Prostate gland (tissue), 2 donors: ENCODE measurements around the gene ENAH. TPM values are rescaled to one million over a fixed set of nuclear protein-coding genes. Genes with fewer than 3 reads are reported as not detected.
A peak's percentile ranks its signal among the peaks of the same experiment; 100 is the strongest.

Experiments
- DNase-seq: peaks from one replicate; pipeline ENCODE4 v3.0.0-alpha.2; 2019; ENCODE audit warnings: low spot score
- H3K27ac ChIP-seq, 2 donors: fragments of 200-600 bp; sonication (generic); 2 replicates each; pipeline ENCODE4 v1.5.1; 2017 to 2019
- H3K27me3 ChIP-seq: fragments of 200-600 bp; sonication (generic); replicated peaks from 2 replicates; pipeline ENCODE4 v1.5.1; 2019; ENCODE audit not compliant: insufficient read depth
- H3K36me3 ChIP-seq, 2 donors: fragments of 200-600 bp; sonication (generic); 1 replicate in 1 of 2; 2 replicates in 1 of 2; pipeline versions ENCODE4 v1.5.1 to v1.8.1; 2017 to 2019
- H3K4me1 ChIP-seq: fragments of 200-600 bp; sonication (generic); replicated peaks from 2 replicates; pipeline ENCODE4 v1.5.1; 2019
- H3K4me3 ChIP-seq, 2 donors: fragments of 200-600 bp; sonication (generic); 2 replicates each; pipeline ENCODE4 v1.5.1; 2017 to 2019
- H3K9me3 ChIP-seq: fragments of 200-600 bp; sonication (generic); 2 replicates; pipeline ENCODE4 v1.5.1; 2017
- CTCF ChIP-seq, 4 experiments: fragments of 200-600 bp in 2 of 4; fragments of 450-650 bp in 2 of 4; sonication (generic) in 2 of 4; IDR thresholded peaks; 1 replicate in 3 of 4; 2 replicates in 1 of 4; pipeline ENCODE4 v1.5.1; 2016 to 2019; ENCODE audit warnings: antibody characterized with exemption in 4 of 4, mild to moderate bottlenecking in 2 of 4, moderate library complexity in 2 of 4
- POLR2A ChIP-seq: fragments of 450-650 bp; IDR thresholded peaks from one replicate; pipeline ENCODE4 v1.6.1; 2016; ENCODE audit warnings: antibody characterized with exemption, mild to moderate bottlenecking
- POLR2AphosphoS5 ChIP-seq: sonication (generic); formaldehyde crosslinking; IDR thresholded peaks from one replicate; pipeline ENCODE4 v1.6.1; 2017; ENCODE audit warnings: antibody characterized with exemption
- WGBS: methylation state at CpG from one replicate; pipeline ENCODE4 v1.1.5; 2018; 5-methylcytosine and 5-hydroxymethylcytosine counted together
- intact Hi-C: fragments of 100-400 bp; cut with DNase I; formaldehyde crosslinking; loops from one replicate; pipeline ENCODE4 v1.14.2; 2022
- total RNA-seq, 2 donors: library from RNA; depleted of rRNA; stranded (reverse); fragments of >200 nt; gene quantifications; one replicate each; pipeline ENCODE4 v1.1.0, GENCODE V29; 2016

Gene ENAH
- total RNA-seq, 2 donors from 2014 or later: 36.4 to 93.6 TPM

DNA sequence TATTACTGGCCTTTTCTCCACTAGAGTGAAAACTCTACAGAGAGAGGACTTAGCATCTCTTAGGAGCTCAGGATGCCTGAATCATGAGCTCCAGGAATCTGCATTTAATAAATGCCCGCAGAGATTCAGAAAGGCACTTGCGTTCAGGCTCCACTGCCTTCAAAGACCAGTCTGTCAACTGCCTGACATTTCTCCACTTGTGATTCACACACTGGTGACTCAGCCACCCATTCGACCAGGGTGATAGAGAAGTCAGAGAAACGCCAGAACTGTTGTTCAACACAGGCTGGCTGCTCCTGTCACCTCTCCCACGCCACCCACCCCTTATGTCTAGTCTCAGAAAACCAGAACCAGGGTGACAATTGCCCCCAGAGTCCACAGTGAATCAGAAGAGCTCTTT, 198.2 kb downstream of the ENAH start:
- 50% methylated on average over 5 of the region's 5 CpGs for WGBS
- H3K27ac ChIP-seq: peak overlapping the region in 1 of 2 donors; percentile 27
- H3K4me3 ChIP-seq: no peak overlapping the region
- intact Hi-C loops: no loop called here
- no peak for DNase-seq
- no peaks in the 10 kb centered on the region for H3K36me3 ChIP-seq
- TF ChIP-seq POLR2AphosphoS5 (no peak), POLR2A (no peak), CTCF (IDR thresholded peaks at IDR 0.05) (no peak)
- H3K4me1 ChIP-seq: no peaks in the 10 kb centered on the region
- H3K27me3 ChIP-seq: no peaks in the 10 kb centered on the region
- no peaks in the 10 kb centered on the region for H3K9me3 ChIP-seq

- Histone ChIP-seq H3K27ac (peak overlapping the region in 1 of 2 donors; percentile 39), H3K4me3 (no peak overlapping the region), H3K36me3 (no peaks in the 10 kb centered on the region), H3K27me3 (no peaks in the 10 kb centered on the region), H3K9me3 (no peaks in the 10 kb centered on the region), H3K4me1 (no peaks in the 10 kb centered on the region)
- DNase-seq: no peak
- intact Hi-C loops: no loop called here
- no peak for TF ChIP-seq POLR2AphosphoS5
- TF ChIP-seq CTCF (IDR thresholded peaks at IDR 0.05): no peak
- no peak for TF ChIP-seq POLR2A
- 28% methylated on average over 5 of the region's 5 CpGs for WGBS
Observed at GRCh38 chr1:225453797-225454648, 198.9 kb downstream of the ENAH start.

DNA sequence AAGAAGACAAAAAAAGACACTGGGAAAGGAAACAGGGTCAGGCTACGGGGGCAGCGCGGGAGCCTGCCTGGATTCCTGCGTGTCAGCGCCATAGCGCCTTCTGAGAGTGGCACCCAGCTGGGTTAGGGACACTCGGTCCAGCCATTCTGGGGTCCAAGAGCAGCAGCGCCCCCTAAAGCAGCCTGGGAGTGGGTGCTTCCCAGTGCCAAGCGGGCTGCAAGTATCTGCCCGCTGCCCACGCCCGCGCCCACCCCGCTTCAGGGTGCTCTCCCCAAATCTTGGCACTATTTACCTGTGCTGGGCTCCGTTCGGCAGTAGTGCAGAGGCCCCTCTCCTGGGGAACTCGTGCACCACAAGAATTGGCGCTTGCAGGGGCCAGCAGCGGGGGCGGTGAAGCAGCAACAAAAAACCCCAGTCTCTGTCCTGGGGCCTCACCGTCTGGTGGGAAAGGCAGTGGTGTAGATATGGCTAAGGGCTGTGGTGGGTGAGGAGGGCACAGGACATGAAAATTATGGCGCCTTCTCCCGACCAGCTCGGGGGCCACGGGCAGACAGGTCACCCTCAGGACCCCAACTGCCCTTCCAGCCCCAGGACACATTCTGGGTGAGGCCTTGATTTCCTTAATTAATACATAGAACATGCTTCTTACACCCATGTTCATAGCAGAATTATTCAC, 200.9 kb downstream of the ENAH start:
- H3K27me3 ChIP-seq: no peaks in the 10 kb centered on the region
- no peak overlapping the region for H3K27ac ChIP-seq
- H3K4me1 ChIP-seq: peaks cover 2% of the 10 kb centered on the region
- no peak for DNase-seq
- WGBS: 88% methylated on average over 25 of the region's 25 CpGs
- TF ChIP-seq POLR2A (no peak), POLR2AphosphoS5 (no peak), CTCF (IDR thresholded peaks at IDR 0.05) (no peak)
- no peaks in the 10 kb centered on the region for H3K36me3 ChIP-seq
- H3K9me3 ChIP-seq: no peaks in the 10 kb centered on the region
- intact Hi-C loops: no loop called here
- H3K4me3 ChIP-seq: no peak overlapping the region

- no peaks in the 10 kb centered on the region for H3K9me3 ChIP-seq
- peaks cover 2% of the 10 kb centered on the region for H3K4me1 ChIP-seq
- H3K27ac ChIP-seq: no peak overlapping the region
- no peaks in the 10 kb centered on the region for H3K27me3 ChIP-seq
- DNase-seq: no peak
- no peak overlapping the region for H3K4me3 ChIP-seq
- 89% methylated on average over 6 of the region's 6 CpGs for WGBS
- intact Hi-C loops: no loop called here
- TF ChIP-seq POLR2A (no peak), POLR2AphosphoS5 (no peak), CTCF (IDR thresholded peaks at IDR 0.05) (no peak)
- no peaks in the 10 kb centered on the region for H3K36me3 ChIP-seq
Observed at GRCh38 chr1:225451340-225451739, 201.6 kb downstream of the ENAH start.
